IPS-18c (cell line): ENCODE results near the gene FAM186B.

Experiments
- H3K4me3 ChIP-seq: 2 replicates; pipeline ENCODE4 v1.7.0; 2013; ENCODE audit warnings: low read depth, mild to moderate bottlenecking, low read length, moderate library complexity; ENCODE audit not compliant: insufficient read depth
- H3K9me3 ChIP-seq: one replicate; pipeline ENCODE4 v1.6.1; 2013; ENCODE audit warnings: mild to moderate bottlenecking, low read length, moderate library complexity; ENCODE audit not compliant: control insufficient read depth, insufficient read depth

FAM186B gene

DNA sequence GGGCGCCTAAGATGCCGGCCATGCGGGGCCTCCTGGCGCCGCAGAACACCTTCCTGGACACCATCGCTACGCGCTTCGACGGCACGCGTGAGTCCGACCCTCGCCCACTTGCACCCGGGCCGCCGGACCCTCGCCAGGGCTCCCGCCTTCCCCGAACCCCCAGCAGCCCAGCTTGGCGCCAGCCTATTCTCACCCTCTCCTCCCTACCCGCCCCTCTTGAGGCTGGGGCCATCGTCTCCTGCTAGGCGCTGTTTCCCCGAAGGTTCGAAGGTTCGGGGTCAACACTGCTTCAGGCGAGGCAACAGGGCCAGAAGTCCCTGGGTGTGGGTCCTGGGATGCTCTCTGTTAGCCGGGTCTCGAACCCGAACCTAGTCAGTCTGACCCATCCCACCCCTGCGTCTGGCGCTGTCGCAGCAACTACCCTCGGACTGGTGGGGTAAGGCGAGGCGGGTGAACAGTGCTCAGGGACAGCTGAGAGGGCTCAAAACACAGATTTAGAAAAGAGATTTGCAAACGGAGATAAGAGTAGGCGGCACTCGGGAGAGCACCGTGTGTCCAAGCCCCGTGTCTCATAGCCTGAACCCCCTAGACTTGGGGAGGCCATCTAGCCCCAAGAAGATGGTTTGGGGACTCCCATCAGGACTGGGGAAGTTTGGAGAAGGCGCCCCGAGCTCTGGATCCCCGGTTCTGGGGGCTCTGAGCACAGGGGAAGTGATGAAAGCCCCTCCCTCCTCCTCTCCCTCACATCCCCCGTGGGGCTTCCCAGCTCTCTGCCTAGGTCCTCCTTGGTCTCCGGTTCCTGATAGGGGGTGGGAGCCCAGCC, 65.8 kb downstream of the FAM186B start:
- H3K4me3 ChIP-seq = peak overlapping the region; percentile 15; the same call in 1 of the 2 replicates
- peaks cover 2% of the 10 kb centered on the region for H3K9me3 ChIP-seq

- Histone ChIP-seq H3K4me3 (peak within 1 kb of the TSS; percentile 49), H3K9me3 (peaks cover 2% of the 10 kb centered on the region)
Measured at GRCh38 chr12:49538510-49539403, 66.7 kb downstream of the FAM186B start, which contains the start of gene KCNH3. Gene KCNH3, plus strand, starts transcription at chr12:49539030. Its CDS starts 387 bp downstream, at chr12:49539417.

DNA sequence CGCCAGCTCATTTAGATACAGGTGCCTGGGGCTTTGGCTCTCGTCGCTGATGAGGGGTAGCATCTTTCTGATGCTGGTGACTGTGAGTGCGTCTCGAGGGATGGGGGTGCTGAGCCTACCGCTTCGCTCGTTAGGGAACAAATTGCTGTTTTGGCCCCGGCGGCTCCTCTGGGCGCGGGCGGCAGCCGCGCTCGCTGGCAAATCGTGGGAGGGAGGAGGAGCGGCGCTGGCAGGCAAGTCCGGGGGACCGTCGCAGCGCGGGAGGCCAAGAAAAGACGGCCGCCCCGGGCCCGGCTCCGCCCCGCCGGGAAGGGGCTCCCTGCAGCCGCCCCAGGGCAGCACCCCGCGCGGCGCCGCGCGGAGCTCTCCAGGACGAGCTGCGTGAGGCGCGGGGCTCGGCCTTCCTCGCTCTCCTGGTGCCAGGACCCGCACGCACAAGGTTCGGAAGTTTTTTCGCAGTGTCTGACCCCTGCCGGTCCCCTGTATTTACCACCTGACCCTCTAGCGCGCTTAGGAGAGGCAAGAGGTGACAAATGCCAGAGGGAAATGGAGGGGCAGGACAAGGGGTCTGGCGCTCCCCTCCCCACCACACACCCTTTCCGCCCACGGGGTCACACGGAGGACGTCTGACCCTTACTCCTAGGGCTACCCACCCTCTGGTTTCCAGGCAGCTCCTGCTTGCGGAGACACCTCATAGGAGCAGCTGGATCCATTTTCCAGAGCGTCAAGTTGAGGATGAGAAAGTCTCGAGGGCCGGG, 67.5 kb downstream of the FAM186B start:
- Histone ChIP-seq H3K4me3 (peak overlapping the region; percentile 49), H3K9me3 (no peaks in the 10 kb centered on the region)
